Skeletal muscle satellite cell (primary cell): ENCODE results near the gene KCNB1.

ENCODE experiments used
- H3K27me3 ChIP-seq: 2 replicates; pipeline ENCODE4 v1.7.0; 2013; ENCODE audit warnings: low read length; ENCODE audit not compliant: control insufficient read depth, insufficient read depth
- H3K36me3 ChIP-seq: 2 replicates; pipeline ENCODE4 v1.7.0; 2013; ENCODE audit warnings: mild to moderate bottlenecking, control low read depth, low read length; ENCODE audit not compliant: insufficient read depth
- H3K4me1 ChIP-seq: 2 replicates; pipeline ENCODE4 v1.7.0; 2013; ENCODE audit warnings: low read length; ENCODE audit not compliant: control insufficient read depth, insufficient read depth
- H3K4me2 ChIP-seq: 2 replicates; pipeline ENCODE4 v1.7.0; 2013; ENCODE audit warnings: mild to moderate bottlenecking, low read length
- H3K4me3 ChIP-seq: 2 replicates; pipeline ENCODE4 v1.7.0; 2013; ENCODE audit warnings: low read length
- H3K9ac ChIP-seq: 2 replicates; pipeline ENCODE4 v1.7.0; 2013; ENCODE audit warnings: mild to moderate bottlenecking, low read depth, low read length, moderate library complexity
- H3K9me3 ChIP-seq: replicated peaks from 2 replicates; pipeline ENCODE4 v1.7.0; 2013; ENCODE audit warnings: mild to moderate bottlenecking, control low read depth, low read length

Gene KCNB1

GRCh38 chr20:49356676-49357075 lies 125.8 kb downstream of the KCNB1 start:
- no peaks in the 10 kb centered on the region for H3K4me1 ChIP-seq
- no peak overlapping the region for H3K4me2 ChIP-seq
- no peaks in the 10 kb centered on the region for H3K9me3 ChIP-seq
- no peaks in the 10 kb centered on the region for H3K36me3 ChIP-seq
- H3K27me3 ChIP-seq: peaks cover 12% of the 10 kb centered on the region
- H3K4me3 ChIP-seq: no peak overlapping the region
- no peak overlapping the region for H3K9ac ChIP-seq

- H3K27me3 ChIP-seq: peaks cover 8% of the 10 kb centered on the region
- no peaks in the 10 kb centered on the region for H3K4me1 ChIP-seq
Measured at GRCh38 chr20:49354673-49355072, 127.8 kb downstream of the KCNB1 start.

GRCh38 chr20:49353348-49353747 lies 129.1 kb downstream of the KCNB1 start:
- H3K27me3 ChIP-seq: peaks cover 8% of the 10 kb centered on the region
- H3K9ac ChIP-seq: no peak overlapping the region
- H3K36me3 ChIP-seq: no peaks in the 10 kb centered on the region
- H3K9me3 ChIP-seq: no peaks in the 10 kb centered on the region
- no peaks in the 10 kb centered on the region for H3K4me1 ChIP-seq
- H3K4me3 ChIP-seq: no peak overlapping the region
- H3K4me2 ChIP-seq: no peak overlapping the region

More at GRCh38 chr20:49354673-49355072, 127.8 kb downstream of the KCNB1 start:
- no peaks in the 10 kb centered on the region for H3K36me3 ChIP-seq
- H3K9ac ChIP-seq: no peak overlapping the region
- no peak overlapping the region for H3K4me2 ChIP-seq
- no peak overlapping the region for H3K4me3 ChIP-seq
- no peaks in the 10 kb centered on the region for H3K9me3 ChIP-seq

GRCh38 chr20:49352751-49353150 lies 129.7 kb downstream of the KCNB1 start:
- H3K4me1 ChIP-seq: no peaks in the 10 kb centered on the region
- no peak overlapping the region for H3K4me3 ChIP-seq
- H3K36me3 ChIP-seq: no peaks in the 10 kb centered on the region
- H3K4me2 ChIP-seq: no peak overlapping the region
- H3K27me3 ChIP-seq: peaks cover 8% of the 10 kb centered on the region
- no peaks in the 10 kb centered on the region for H3K9me3 ChIP-seq
- no peak overlapping the region for H3K9ac ChIP-seq

- H3K4me1 ChIP-seq: peaks cover 3% of the 10 kb centered on the region
- H3K4me2 ChIP-seq: no peak overlapping the region
- no peaks in the 10 kb centered on the region for H3K36me3 ChIP-seq
- H3K27me3 ChIP-seq: peaks cover 8% of the 10 kb centered on the region
- H3K9me3 ChIP-seq: no peaks in the 10 kb centered on the region
- no peak overlapping the region for H3K9ac ChIP-seq
- no peak overlapping the region for H3K4me3 ChIP-seq
Measured at GRCh38 chr20:49351775-49352174, 130.7 kb downstream of the KCNB1 start.

GRCh38 chr20:49349694-49350252 lies 132.7 kb downstream of the KCNB1 start:
- H3K9me3 ChIP-seq: no peaks in the 10 kb centered on the region
- H3K9ac ChIP-seq: no peak overlapping the region
- H3K4me2 ChIP-seq: no peak overlapping the region
- no peaks in the 10 kb centered on the region for H3K36me3 ChIP-seq
- peaks cover 7% of the 10 kb centered on the region for H3K27me3 ChIP-seq
- peaks cover 22% of the 10 kb centered on the region for H3K4me1 ChIP-seq
- no peak overlapping the region for H3K4me3 ChIP-seq

- Histone ChIP-seq H3K4me1 (peaks cover 29% of the 10 kb centered on the region), H3K27me3 (peaks cover 5% of the 10 kb centered on the region), H3K9me3 (no peaks in the 10 kb centered on the region), H3K4me3 (no peak overlapping the region), H3K36me3 (no peaks in the 10 kb centered on the region), H3K4me2 (no peak overlapping the region), H3K9ac (no peak overlapping the region)
Measured at GRCh38 chr20:49349078-49349477, 133.4 kb downstream of the KCNB1 start.

- H3K9me3 ChIP-seq: no peaks in the 10 kb centered on the region
- no peak overlapping the region for H3K4me3 ChIP-seq
- H3K4me1 ChIP-seq: peaks cover 34% of the 10 kb centered on the region
- H3K9ac ChIP-seq: no peak overlapping the region
- no peaks in the 10 kb centered on the region for H3K36me3 ChIP-seq
- peaks cover 5% of the 10 kb centered on the region for H3K27me3 ChIP-seq
- H3K4me2 ChIP-seq: no peak overlapping the region
Measured at GRCh38 chr20:49348563-49348962, 133.9 kb downstream of the KCNB1 start.

- Histone ChIP-seq H3K9me3 (no peaks in the 10 kb centered on the region), H3K4me2 (no peak overlapping the region), H3K4me3 (no peak overlapping the region), H3K27me3 (no peaks in the 10 kb centered on the region), H3K4me1 (peaks cover 43% of the 10 kb centered on the region), H3K9ac (no peak overlapping the region), H3K36me3 (no peaks in the 10 kb centered on the region)
Measured at GRCh38 chr20:49347156-49347555, 135.3 kb downstream of the KCNB1 start.

GRCh38 chr20:49346682-49347081 lies 135.8 kb downstream of the KCNB1 start:
- Histone ChIP-seq H3K4me3 (no peak overlapping the region), H3K4me1 (peaks cover 43% of the 10 kb centered on the region), H3K36me3 (no peaks in the 10 kb centered on the region), H3K4me2 (no peak overlapping the region), H3K9ac (no peak overlapping the region), H3K9me3 (no peaks in the 10 kb centered on the region), H3K27me3 (no peaks in the 10 kb centered on the region)

GRCh38 chr20:49345524-49345923 lies 136.9 kb downstream of the KCNB1 start:
- Histone ChIP-seq H3K9ac (peak overlapping the region; percentile 85), H3K9me3 (no peaks in the 10 kb centered on the region), H3K4me1 (peaks cover 45% of the 10 kb centered on the region), H3K36me3 (no peaks in the 10 kb centered on the region), H3K27me3 (no peaks in the 10 kb centered on the region), H3K4me2 (peak overlapping the region; percentile 84), H3K4me3 (peak overlapping the region; percentile 61)

GRCh38 chr20:49344975-49345374 lies 137.5 kb downstream of the KCNB1 start:
- H3K9me3 ChIP-seq: no peaks in the 10 kb centered on the region
- H3K9ac ChIP-seq: peak overlapping the region; percentile 85
- H3K4me1 ChIP-seq: peaks cover 51% of the 10 kb centered on the region
- H3K4me3 ChIP-seq: peak overlapping the region; percentile 61
- H3K4me2 ChIP-seq: peak overlapping the region; percentile 84
- H3K27me3 ChIP-seq: no peaks in the 10 kb centered on the region
- no peaks in the 10 kb centered on the region for H3K36me3 ChIP-seq
